GOT3 (cell line): ENCODE data around the gene NHLRC2.
"Not testable (repeated sequence)": the region's sequence is repeated elsewhere in the genome, so short reads cannot be mapped to it uniquely, and the experiment has no call there.

Source experiments
- DNase-seq: peaks from one replicate; lab custom pipeline; 2025; ENCODE audit warnings: mixed read lengths; lab: John Stamatoyannopoulos, UW

Gene NHLRC2

DNA sequence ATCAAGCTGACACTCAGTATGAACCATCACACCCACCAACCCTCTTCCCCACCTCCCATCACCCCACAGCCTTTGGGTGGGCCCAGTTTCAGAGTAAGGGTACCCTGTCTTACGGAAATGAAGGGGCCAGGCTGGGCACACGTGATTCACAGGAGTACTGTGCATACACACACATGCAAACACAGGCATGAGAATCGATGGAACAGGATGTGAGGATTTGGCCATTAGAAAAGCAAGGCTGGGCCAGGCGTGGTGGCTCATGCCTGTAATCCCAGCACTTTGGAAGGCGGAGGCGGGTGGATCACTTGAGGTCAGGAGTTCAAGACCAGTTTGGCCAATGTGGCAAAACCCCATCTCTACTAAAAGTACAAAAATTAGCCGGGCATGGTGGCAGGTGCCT, 88.7 kb downstream of the NHLRC2 start:
- DNase-seq = not testable (repeated sequence)

- DNase-seq = no peak
Observed at GRCh38 chr10:113945075-113945686, 90.7 kb downstream of the NHLRC2 start.

GRCh38 chr10:113945687-113946085, 91.2 kb downstream of the NHLRC2 start:
- no peak for DNase-seq

- DNase-seq = no peak
Observed at GRCh38 chr10:113947184-113948041, 93.0 kb downstream of the NHLRC2 start.

- DNase-seq = no peak
Observed at GRCh38 chr10:113948048-113948447, 93.6 kb downstream of the NHLRC2 start.

DNA sequence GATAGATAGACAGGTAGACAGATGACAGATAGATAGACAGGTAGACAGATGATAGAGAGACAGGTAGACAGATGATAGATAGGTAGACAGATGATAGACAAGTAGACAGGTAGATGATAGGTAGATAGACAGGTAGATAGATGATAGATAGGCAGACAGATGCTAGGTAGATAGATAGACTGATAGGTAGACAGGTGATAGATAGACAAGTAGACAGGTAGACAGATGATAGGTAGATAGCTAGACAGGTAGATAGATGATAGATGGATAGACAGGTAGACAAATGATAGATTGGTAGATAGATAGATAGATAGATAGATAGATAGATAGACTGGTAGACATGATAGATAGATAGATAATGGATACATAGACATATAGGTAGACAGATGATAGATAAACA, 95.8 kb downstream of the NHLRC2 start:
- no peak for DNase-seq

- DNase-seq = no peak
Observed at GRCh38 chr10:113953505-113954272, 99.2 kb downstream of the NHLRC2 start.

GRCh38 chr10:113954409-113954808, 99.9 kb downstream of the NHLRC2 start:
- no peak for DNase-seq

DNA sequence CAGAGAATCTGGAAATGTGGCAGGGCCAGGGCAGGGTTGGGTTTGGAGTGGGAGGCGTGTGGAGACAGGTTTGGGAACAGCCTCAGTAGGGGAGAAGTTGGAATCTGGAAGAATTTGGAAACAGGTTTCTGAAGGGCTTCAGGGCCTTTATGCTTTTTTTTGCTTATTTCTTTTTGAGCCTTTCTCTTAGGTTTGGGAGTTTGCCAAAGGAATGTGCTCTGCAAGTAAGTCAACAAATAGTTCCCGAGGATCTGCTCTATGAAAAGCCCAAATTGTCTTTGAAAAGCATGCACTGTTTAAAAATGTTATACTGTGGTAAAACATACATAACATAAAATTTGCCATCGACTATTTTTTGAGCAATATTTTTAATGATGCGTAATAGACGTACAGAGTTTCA, 102.6 kb downstream of the NHLRC2 start:
- DNase-seq = no peak

- DNase-seq = peak; percentile 11
Observed at GRCh38 chr10:113958631-113959382, 104.3 kb downstream of the NHLRC2 start.

DNA sequence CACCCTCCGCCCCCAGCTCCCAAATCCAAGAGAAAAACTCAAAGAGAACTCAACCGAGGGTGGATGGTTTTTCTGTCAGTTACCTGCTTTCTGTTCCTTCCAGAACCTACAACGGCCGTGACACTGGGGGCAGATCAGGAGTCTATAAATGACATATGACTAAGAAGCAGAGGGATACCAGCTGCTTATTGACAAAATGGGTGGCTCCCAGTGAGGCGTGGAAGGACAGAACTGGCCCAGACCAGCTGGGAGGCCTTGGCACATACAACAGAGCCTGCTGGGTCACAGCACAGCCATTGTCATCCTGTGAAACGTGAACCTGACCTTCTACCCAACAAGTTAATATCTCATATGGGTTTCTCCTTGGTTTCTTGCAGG, 104.9 kb downstream of the NHLRC2 start:
- DNase-seq = no peak

- DNase-seq = no peak
Observed at GRCh38 chr10:113960617-113961181, 106.2 kb downstream of the NHLRC2 start.

- no peak for DNase-seq
Observed at GRCh38 chr10:113961182-113962031, 106.9 kb downstream of the NHLRC2 start.

- no peak for DNase-seq
Observed at GRCh38 chr10:113965077-113965476, 110.6 kb downstream of the NHLRC2 start.

DNA sequence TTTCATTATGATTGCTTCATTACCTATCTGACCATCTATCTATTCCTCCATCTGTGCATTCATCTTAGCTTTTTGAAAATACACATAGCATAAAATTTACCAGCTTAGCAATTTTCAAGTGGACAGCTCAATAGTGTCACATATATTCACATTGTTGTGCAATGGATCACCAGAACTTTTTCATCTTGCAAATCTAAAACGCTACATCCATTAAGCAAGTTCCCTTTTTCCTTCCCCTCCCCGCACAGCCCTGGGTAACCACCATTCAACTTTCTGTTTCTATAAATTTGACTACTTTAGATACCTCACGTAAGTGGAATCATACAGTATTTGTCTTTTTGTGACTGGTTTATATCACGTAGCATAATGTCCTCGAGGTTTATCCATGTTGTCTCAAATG, 111.2 kb downstream of the NHLRC2 start:
- no peak for DNase-seq
